ENCODE data around the gene EIF4E1B. TPM values are rescaled to one million over a fixed set of nuclear protein-coding genes. Genes with fewer than 3 reads are reported as not detected.

The EIF4E1B gene
- total RNA-seq, 2 donors from 2014 or later = 1.6 TPM; not detected in 1

DNA sequence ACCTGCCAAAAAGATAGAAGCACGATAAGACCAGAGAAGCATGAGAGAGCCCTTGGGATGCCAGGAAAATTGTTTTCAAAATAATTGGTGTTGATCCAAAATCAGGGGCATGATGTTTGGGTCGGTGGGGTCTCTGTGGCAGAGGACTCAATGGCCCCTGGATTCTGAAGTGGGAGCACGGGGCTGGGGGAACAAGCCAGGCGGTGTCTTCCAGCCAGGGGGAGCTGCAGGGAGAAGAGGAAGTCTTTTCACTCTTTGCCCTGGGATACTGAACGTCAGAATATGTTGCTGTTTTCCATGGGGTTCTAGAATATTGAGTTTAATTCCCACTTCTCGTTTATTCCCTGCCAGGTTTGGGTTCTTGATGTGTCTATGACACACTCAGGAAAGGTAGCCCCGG, 37.2 kb downstream of the EIF4E1B start:
- Histone ChIP-seq H3K9me3 (no peaks in the 10 kb centered on the region), H3K36me3 (no peaks in the 10 kb centered on the region), H3K27me3 (replicated peaks; ENCODE audit: insufficient read depth) (peaks cover 6% of the 10 kb centered on the region), H3K27ac (no peak overlapping the region), H3K4me1 (replicated peaks) (no peaks in the 10 kb centered on the region), H3K4me3 (no peak overlapping the region)
- intact Hi-C loops (cut with DNase I) = no loop called here
- no peak for TF ChIP-seq POLR2A (IDR thresholded peaks at IDR 0.05)
- no peak for TF ChIP-seq POLR2AphosphoS5 (IDR thresholded peaks at IDR 0.05)
- TF ChIP-seq, protein P1, sequence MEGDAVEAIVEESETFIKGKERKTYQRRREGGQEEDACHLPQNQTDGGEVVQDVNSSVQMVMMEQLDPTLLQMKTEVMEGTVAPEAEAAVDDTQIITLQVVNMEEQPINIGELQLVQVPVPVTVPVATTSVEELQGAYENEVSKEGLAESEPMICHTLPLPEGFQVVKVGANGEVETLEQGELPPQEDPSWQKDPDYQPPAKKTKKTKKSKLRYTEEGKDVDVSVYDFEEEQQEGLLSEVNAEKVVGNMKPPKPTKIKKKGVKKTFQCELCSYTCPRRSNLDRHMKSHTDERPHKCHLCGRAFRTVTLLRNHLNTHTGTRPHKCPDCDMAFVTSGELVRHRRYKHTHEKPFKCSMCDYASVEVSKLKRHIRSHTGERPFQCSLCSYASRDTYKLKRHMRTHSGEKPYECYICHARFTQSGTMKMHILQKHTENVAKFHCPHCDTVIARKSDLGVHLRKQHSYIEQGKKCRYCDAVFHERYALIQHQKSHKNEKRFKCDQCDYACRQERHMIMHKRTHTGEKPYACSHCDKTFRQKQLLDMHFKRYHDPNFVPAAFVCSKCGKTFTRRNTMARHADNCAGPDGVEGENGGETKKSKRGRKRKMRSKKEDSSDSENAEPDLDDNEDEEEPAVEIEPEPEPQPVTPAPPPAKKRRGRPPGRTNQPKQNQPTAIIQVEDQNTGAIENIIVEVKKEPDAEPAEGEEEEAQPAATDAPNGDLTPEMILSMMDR (IDR thresholded peaks at IDR 0.05) = no peak
- DNase-seq (ENCODE audit: low spot score) = no peak
- 71% methylated on average over 7 of the region's 7 CpGs for WGBS

DNA sequence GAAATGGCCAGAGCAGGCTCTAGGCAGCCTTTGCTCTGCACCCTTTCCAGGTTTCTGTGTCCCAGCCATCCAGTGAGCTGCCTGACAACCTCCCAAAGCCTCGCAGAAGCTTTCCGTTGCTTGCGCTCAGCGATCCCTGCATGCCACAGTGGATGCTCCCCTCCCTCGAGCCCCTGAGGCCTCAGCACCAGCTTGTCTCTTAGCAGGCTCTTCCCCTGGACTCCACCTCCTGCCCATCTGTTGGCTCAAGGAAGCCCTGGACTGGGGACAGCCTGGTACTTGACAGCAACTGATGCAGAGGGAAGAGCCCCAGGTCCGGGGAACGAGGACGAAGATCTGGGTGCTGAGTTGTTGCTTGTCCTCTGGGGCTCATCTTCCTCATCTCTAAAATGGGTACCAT, 40.0 kb downstream of the EIF4E1B start:
- intact Hi-C loops (cut with DNase I) = no loop called here
- TF ChIP-seq POLR2AphosphoS5 (IDR thresholded peaks at IDR 0.05) = no peak
- TF ChIP-seq POLR2A (IDR thresholded peaks at IDR 0.05) = no peak
- TF ChIP-seq, protein P1 (IDR thresholded peaks at IDR 0.05) = no peak
- Histone ChIP-seq H3K27me3 (replicated peaks; ENCODE audit: insufficient read depth) (peaks cover 6% of the 10 kb centered on the region), H3K9me3 (no peaks in the 10 kb centered on the region), H3K4me3 (no peak overlapping the region), H3K4me1 (replicated peaks) (no peaks in the 10 kb centered on the region), H3K27ac (no peak overlapping the region), H3K36me3 (no peaks in the 10 kb centered on the region)
- DNase-seq (ENCODE audit: low spot score) = no peak
- WGBS = 68% methylated on average over 8 of the region's 8 CpGs

DNA sequence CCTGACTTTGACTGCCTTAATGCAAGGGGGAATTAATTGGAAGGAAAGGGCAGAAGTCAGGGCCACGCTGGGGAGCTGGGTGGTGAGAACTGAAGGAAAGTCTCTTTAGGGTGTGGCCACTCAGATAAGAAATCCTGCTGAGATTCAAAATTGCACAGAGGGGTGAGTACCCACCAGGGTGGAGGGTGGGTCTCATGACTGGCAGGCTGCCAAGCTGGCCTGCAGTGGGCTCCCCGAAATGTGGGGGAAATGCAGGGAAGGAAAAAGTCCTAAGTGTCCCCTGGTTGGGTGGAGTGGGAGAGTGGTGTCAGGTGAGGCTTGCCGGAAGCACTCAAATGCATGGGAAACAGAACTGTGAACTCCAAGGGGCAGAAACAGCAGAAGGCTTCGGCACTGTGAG, 40.9 kb downstream of the EIF4E1B start:
- TF ChIP-seq POLR2AphosphoS5 (IDR thresholded peaks at IDR 0.05) = no peak
- TF ChIP-seq, protein P1 (IDR thresholded peaks at IDR 0.05) = no peak
- no peak for TF ChIP-seq POLR2A (IDR thresholded peaks at IDR 0.05)
- H3K4me1 ChIP-seq (replicated peaks) = no peaks in the 10 kb centered on the region
- no peak overlapping the region for H3K27ac ChIP-seq
- intact Hi-C loops (cut with DNase I) = no loop called here
- DNase-seq (ENCODE audit: low spot score) = no peak
- no peaks in the 10 kb centered on the region for H3K9me3 ChIP-seq
- 78% methylated on average over 4 of the region's 4 CpGs for WGBS
- H3K27me3 ChIP-seq (replicated peaks; ENCODE audit: insufficient read depth) = peaks cover 6% of the 10 kb centered on the region
- no peak overlapping the region for H3K4me3 ChIP-seq
- H3K36me3 ChIP-seq = no peaks in the 10 kb centered on the region

DNA sequence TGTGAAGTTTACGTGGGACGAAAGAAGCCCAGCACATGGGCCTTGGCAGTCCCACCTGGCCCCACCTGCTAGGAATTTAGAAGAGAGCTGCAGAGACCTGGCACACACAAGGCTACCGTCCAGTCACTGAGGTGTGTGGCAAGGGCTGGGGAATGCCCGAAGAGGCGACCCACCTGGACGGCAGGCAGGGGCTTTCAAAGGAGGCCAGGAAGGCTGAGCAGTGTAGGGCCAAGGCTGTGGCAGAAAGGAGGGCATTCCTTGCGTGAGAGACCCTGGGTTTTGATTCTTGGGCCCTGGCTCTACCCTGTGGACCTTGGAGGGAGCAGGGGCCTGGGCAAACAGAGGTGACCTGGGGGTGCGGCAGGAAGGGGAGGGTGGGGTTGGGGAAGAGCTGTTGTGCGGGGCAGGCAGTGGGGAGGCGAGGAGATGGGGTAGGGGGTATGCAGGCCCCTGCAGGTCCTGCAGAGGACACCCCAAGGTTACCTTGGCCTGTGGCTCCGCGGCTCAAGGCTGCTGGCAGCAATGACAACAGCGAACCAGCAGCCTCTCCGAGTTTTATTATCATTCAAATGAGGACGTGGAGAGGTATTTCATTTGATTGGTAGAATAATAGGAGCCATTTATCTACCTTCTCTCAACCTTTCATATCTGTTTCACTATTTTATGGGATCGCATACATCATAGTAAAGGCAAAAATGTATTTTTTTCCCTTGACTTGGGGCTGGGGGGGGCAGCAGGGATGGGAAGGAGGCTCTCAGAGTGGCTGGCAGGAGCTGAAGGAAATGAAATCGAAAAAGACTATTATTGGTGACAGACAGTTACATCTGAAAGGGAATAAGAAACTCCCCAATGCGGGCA, 41.6 kb downstream of the EIF4E1B start:
- intact Hi-C loops (cut with DNase I) = no loop called here
- H3K27ac ChIP-seq = no peak overlapping the region
- DNase-seq (ENCODE audit: low spot score) = no peak
- 44% methylated on average over 18 of the region's 18 CpGs for WGBS
- H3K27me3 ChIP-seq (replicated peaks; ENCODE audit: insufficient read depth) = peaks cover 8% of the 10 kb centered on the region
- no peak overlapping the region for H3K4me3 ChIP-seq
- no peaks in the 10 kb centered on the region for H3K36me3 ChIP-seq
- TF ChIP-seq, protein P1 (IDR thresholded peaks at IDR 0.05) = no peak
- H3K4me1 ChIP-seq (replicated peaks) = no peaks in the 10 kb centered on the region
- no peaks in the 10 kb centered on the region for H3K9me3 ChIP-seq
